Ovary (tissue), 9 donors: ENCODE results near the gene CAMK2D. TPM values are rescaled to one million over a fixed set of nuclear protein-coding genes. Genes with fewer than 3 reads are reported as not detected.

ENCODE experiments used
- DNase-seq, 5 donors: peaks; one replicate each; pipeline ENCODE4 v3.0.0-alpha.2; 2019 to 2020
- H3K27ac ChIP-seq, 2 donors: fragments of 200-600 bp; one replicate each; pipeline versions ENCODE4 v1.5.1 to v1.8.0; 2019 to 2022
- H3K27me3 ChIP-seq: fragments of 200-600 bp; one replicate; pipeline ENCODE4 v1.8.0; 2022
- H3K36me3 ChIP-seq: fragments of 200-600 bp; sonication (generic); one replicate; pipeline ENCODE4 v1.5.1; 2019
- H3K4me1 ChIP-seq: one replicate; pipeline ENCODE4 v1.8.1; 2013; ENCODE audit warnings: mild to moderate bottlenecking, moderate library complexity; ENCODE audit not compliant: insufficient read depth
- H3K4me3 ChIP-seq: fragments of 200-600 bp; sonication (generic); one replicate; pipeline ENCODE4 v1.5.1; 2017
- H3K9me3 ChIP-seq, 2 donors: fragments of 200-600 bp in 1 of 2; sonication (generic) in 1 of 2; one replicate each; pipeline versions ENCODE4 v1.5.1 to v1.8.1; 2013 to 2019; ENCODE audit warnings: mild to moderate bottlenecking in 1 of 2, moderate library complexity in 1 of 2
- CTCF ChIP-seq, 3 donors: fragments of 450-650 bp in 2 of 3; fragments of 200-600 bp in 1 of 3; IDR thresholded peaks; one replicate each; pipeline versions ENCODE4 v1.5.1 to v1.8.0; 2016 to 2022; ENCODE audit warnings: antibody characterized with exemption in 3 of 3, mild to moderate bottlenecking in 1 of 3
- EP300 ChIP-seq: sonication (generic); formaldehyde crosslinking; IDR thresholded peaks from one replicate; pipeline ENCODE4 v1.6.1; 2017; ENCODE audit warnings: antibody characterized with exemption
- POLR2A ChIP-seq: fragments of 450-650 bp; IDR thresholded peaks from one replicate; pipeline ENCODE4 v1.6.1; 2017; ENCODE audit warnings: antibody characterized with exemption, mild to moderate bottlenecking, moderate library complexity
- WGBS, 3 donors: extraction: QIAGEN DNeasy Blood & Tissue Kit in 1 of 3; methylation state at CpG; one replicate each; pipeline versions ENCODE4 v1.1.5 to v1.1.7; 2013 to 2017; 5-methylcytosine and 5-hydroxymethylcytosine counted together
- intact Hi-C, 4 donors: fragments of 100-400 bp; cut with DNase I; formaldehyde crosslinking; loops; one replicate each; pipeline versions ENCODE4 v1.11.0 to v1.15.1; 2022 to 2023
- polyA plus RNA-seq, 2 donors: library from polyadenylated mRNA; stranded (reverse); fragments of 200-250 nt in 1 of 2; fragments of 350-450 nt in 1 of 2; fragmentation: Illumina TruSeq in 1 of 2; extraction: RNeasy Lipid Tissue Mini Kit (QIAGEN cat#74804) in 1 of 2; gene quantifications; one replicate each; pipeline ENCODE4 v1.2.3, GENCODE V29; 2013 to 2014
- total RNA-seq, 7 donors: library from RNA; depleted of rRNA in 2 of 7; stranded (reverse); fragments of >200 nt in 2 of 7; fragmentation: NEBNext Ultra II Directional in 3 of 7; extraction: Animal tissue kit (Norgen Biotek cat#: 25700) in 3 of 7; gene quantifications; one replicate each; pipeline versions ENCODE4 v1.1.0 to v1.2.4, GENCODE V29; 2016 to 2023
- donor health status: DM: no; HTN: no; CAD: no; lungs with moderate emphysema.
- donor health status: DM: no; HTN: no; CAD: no.
- donor health status: Bipolar disorder and iron deficiency.
- donor health status: DM: yes; HTN: yes; CAD: no.
- donor health status: DM: no; HTN: no; CAD: no.
- donor health status: DM: yes; HTN: yes; CAD: no.

The CAMK2D gene
- total and polyA plus RNA-seq, 9 donors: 14.2 to 36.9 (median 32.2) TPM

- no peaks in the 10 kb centered on the region for H3K36me3 ChIP-seq
- intact Hi-C loops: no loop called here
- TF ChIP-seq EP300 (no peak), CTCF (IDR thresholded peaks at IDR 0.05) (no peak), POLR2A (no peak)
- H3K9me3 ChIP-seq: no peaks in the 10 kb centered on the region
- H3K27ac ChIP-seq: no peak overlapping the region
- no peaks in the 10 kb centered on the region for H3K27me3 ChIP-seq
- no peak overlapping the region for H3K4me3 ChIP-seq
- 97% methylated on average over 6 of the region's 6 CpGs for WGBS, 3 donors
- no peaks in the 10 kb centered on the region for H3K4me1 ChIP-seq
- no peak for DNase-seq
Observed at GRCh38 chr4:113596396-113596795, 165.1 kb downstream of the CAMK2D start.

GRCh38 chr4:113594231-113594556 is 167.3 kb downstream of the CAMK2D start:
- Histone ChIP-seq H3K27ac (no peak overlapping the region), H3K27me3 (no peaks in the 10 kb centered on the region), H3K4me1 (no peaks in the 10 kb centered on the region), H3K9me3 (no peaks in the 10 kb centered on the region), H3K4me3 (no peak overlapping the region), H3K36me3 (no peaks in the 10 kb centered on the region)
- no peak for DNase-seq
- intact Hi-C loops: no loop called here
- 83 to 95% (median 94%) methylated on average over 2 of the region's 2 CpGs for WGBS, 3 donors
- TF ChIP-seq POLR2A (no peak), EP300 (no peak), CTCF (IDR thresholded peaks at IDR 0.05) (no peak)

- no peak for DNase-seq
- 96 to 100% (median 100%) methylated on average over 1 of the region's 1 CpG for WGBS, 3 donors
- H3K27ac ChIP-seq: no peak overlapping the region
- H3K4me1 ChIP-seq: no peaks in the 10 kb centered on the region
- H3K27me3 ChIP-seq: no peaks in the 10 kb centered on the region
- no peaks in the 10 kb centered on the region for H3K9me3 ChIP-seq
- no peak for TF ChIP-seq EP300
- TF ChIP-seq POLR2A: no peak
- H3K36me3 ChIP-seq: no peaks in the 10 kb centered on the region
- intact Hi-C loops: no loop called here
- no peak overlapping the region for H3K4me3 ChIP-seq
Observed at GRCh38 chr4:113593400-113594230, 167.9 kb downstream of the CAMK2D start.

GRCh38 chr4:113591982-113592381 is 169.6 kb downstream of the CAMK2D start:
- Histone ChIP-seq H3K27ac (no peak overlapping the region), H3K27me3 (no peaks in the 10 kb centered on the region), H3K4me3 (no peak overlapping the region), H3K4me1 (no peaks in the 10 kb centered on the region), H3K36me3 (no peaks in the 10 kb centered on the region), H3K9me3 (no peaks in the 10 kb centered on the region)
- no peak for TF ChIP-seq EP300
- no peak for TF ChIP-seq CTCF (IDR thresholded peaks at IDR 0.05)
- TF ChIP-seq POLR2A: no peak
- WGBS, 3 donors: 29 to 56% (median 50%) methylated on average over 1 of the region's 1 CpG
- intact Hi-C loops: no loop called here
- no peak for DNase-seq

GRCh38 chr4:113588895-113589668 is 172.5 kb downstream of the CAMK2D start:
- WGBS, 3 donors: 96 to 98% (median 97%) methylated on average over 4 of the region's 4 CpGs
- Histone ChIP-seq H3K36me3 (no peaks in the 10 kb centered on the region), H3K27me3 (no peaks in the 10 kb centered on the region), H3K4me3 (no peak overlapping the region), H3K4me1 (no peaks in the 10 kb centered on the region), H3K9me3 (no peaks in the 10 kb centered on the region), H3K27ac (no peak overlapping the region)
- no peak for TF ChIP-seq POLR2A
- no peak for TF ChIP-seq CTCF (IDR thresholded peaks at IDR 0.05)
- DNase-seq: no peak
- intact Hi-C loops: no loop called here
